NCI-H226 (cell line): ENCODE measurements around the gene FLNC.
A peak's percentile ranks its signal among the peaks of the same experiment; 100 is the strongest.

ENCODE experiments used
- DNase-seq: peaks from one replicate; pipeline ENCODE4 v3.0.0-alpha.2; 2015

FLNC gene

GRCh38 chr7:128895320-128895719 lies 65.1 kb downstream of the FLNC start:
- no peak for DNase-seq

GRCh38 chr7:128899392-128899791 lies 69.2 kb downstream of the FLNC start:
- DNase-seq, result no peak

GRCh38 chr7:128900237-128900636 lies 70.0 kb downstream of the FLNC start:
- DNase-seq, result no peak

GRCh38 chr7:128902761-128903585 lies 72.8 kb downstream of the FLNC start:
- no peak for DNase-seq

- no peak for DNase-seq
Observed at GRCh38 chr7:128903621-128904361, 73.6 kb downstream of the FLNC start.

- DNase-seq, result peak; percentile 17
Observed at GRCh38 chr7:128904381-128905197, 74.4 kb downstream of the FLNC start.

GRCh38 chr7:128906001-128906765 lies 76.0 kb downstream of the FLNC start:
- DNase-seq, result no peak

GRCh38 chr7:128906766-128907559 lies 76.8 kb downstream of the FLNC start:
- no peak for DNase-seq
